ENCODE results near the gene MYO3B. TPM values are rescaled to one million over a fixed set of nuclear protein-coding genes. Genes with fewer than 3 reads are reported as not detected.
A peak's percentile ranks its signal among the peaks of the same experiment; 100 is the strongest.

The MYO3B gene
- total RNA-seq, 1 experiment from 2014 or later = 0.63 TPM

DNA sequence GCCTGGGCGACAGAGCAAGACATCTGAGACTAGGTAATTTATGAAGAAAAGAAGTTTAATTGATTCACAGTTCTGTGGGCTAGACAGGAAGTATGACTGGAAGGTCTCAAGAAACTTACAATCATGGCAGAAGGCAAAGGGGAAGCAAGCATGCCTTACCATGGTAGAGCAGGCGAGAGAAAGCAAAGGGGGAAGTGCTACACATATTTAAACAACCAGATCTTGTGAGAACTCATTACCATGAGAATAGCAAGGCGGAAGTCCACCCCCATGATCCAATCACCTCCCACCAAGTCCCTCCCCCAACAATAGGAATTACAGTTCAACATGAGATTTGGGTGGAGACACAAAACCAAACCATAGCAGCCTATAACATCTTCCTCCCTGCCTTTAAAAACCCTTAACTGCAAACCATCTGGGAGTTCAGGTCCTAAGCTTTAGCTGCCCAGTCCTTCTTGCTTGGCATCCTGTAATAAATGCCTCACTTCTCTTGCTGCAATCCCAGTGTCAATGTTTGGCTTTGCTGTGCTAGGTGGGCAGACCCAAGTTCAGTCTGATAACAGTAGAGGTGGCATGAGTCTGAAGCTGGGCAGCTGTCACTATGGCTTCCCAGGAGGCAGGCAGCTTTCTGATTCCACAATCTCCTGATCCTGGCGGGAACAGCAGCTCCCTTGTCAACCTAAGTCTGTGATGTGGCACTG, 526.0 kb downstream of the MYO3B start:
- no peak overlapping the region for H3T11ph ChIP-seq (ENCODE audit: low read length)
- no peak overlapping the region for H2AK5ac ChIP-seq (ENCODE audit: insufficient read length, low read length)
- peaks cover 5 to 13% of the 10 kb centered on the region in 2 experiments for H3K9me3 Mint-ChIP-seq
- H3K27ac ChIP-seq (ENCODE audit: insufficient read length, low read depth, low read length) = no peak overlapping the region
- no peak overlapping the region for H2BK120ac ChIP-seq (ENCODE audit: low read depth, low read length, poor library complexity, severe bottlenecking)
- no peaks in the 10 kb centered on the region for H4K20me1 ChIP-seq (ENCODE audit: control insufficient read depth, insufficient read depth, insufficient read length)
- TF ChIP-seq, protein P1, sequence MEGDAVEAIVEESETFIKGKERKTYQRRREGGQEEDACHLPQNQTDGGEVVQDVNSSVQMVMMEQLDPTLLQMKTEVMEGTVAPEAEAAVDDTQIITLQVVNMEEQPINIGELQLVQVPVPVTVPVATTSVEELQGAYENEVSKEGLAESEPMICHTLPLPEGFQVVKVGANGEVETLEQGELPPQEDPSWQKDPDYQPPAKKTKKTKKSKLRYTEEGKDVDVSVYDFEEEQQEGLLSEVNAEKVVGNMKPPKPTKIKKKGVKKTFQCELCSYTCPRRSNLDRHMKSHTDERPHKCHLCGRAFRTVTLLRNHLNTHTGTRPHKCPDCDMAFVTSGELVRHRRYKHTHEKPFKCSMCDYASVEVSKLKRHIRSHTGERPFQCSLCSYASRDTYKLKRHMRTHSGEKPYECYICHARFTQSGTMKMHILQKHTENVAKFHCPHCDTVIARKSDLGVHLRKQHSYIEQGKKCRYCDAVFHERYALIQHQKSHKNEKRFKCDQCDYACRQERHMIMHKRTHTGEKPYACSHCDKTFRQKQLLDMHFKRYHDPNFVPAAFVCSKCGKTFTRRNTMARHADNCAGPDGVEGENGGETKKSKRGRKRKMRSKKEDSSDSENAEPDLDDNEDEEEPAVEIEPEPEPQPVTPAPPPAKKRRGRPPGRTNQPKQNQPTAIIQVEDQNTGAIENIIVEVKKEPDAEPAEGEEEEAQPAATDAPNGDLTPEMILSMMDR (conservative IDR thresholded peaks at IDR 0.05) = no peak
- H3K4me1 Mint-ChIP-seq = peaks cover 19 to 20% of the 10 kb centered on the region in 2 experiments
- H3K4me2 ChIP-seq (ENCODE audit: insufficient read depth, insufficient read length, low read length) = no peak overlapping the region
- no peaks in the 10 kb centered on the region; the same call in 1 of the 2 replicates for H3K4me1 ChIP-seq (ENCODE audit: insufficient read depth, low read length)
- no CpG with 5 or more reads among the region's 4 CpGs for WGBS (ENCODE audit: extremely low coverage, insufficient read length, low lambda C conversion rate)
- H3K9me3 ChIP-seq (ENCODE audit: control insufficient read depth, low read depth, low read length) = peaks cover 7% of the 10 kb centered on the region
- H3K4ac ChIP-seq (ENCODE audit: low read depth, low read length) = no peak overlapping the region
- H3K27me3 Mint-ChIP-seq (ENCODE audit: low read depth) = peaks cover 41% of the 10 kb centered on the region
- H3K27ac Mint-ChIP-seq = peak overlapping the region in 1 of 3 experiments; percentile 69; a peak in 1 of 7 replicates
- no peak overlapping the region for H2AFZ ChIP-seq (ENCODE audit: low read length)
- no peak overlapping the region for H4K91ac ChIP-seq (ENCODE audit: insufficient read length, low read depth, low read length)
- H3K27me3 ChIP-seq (ENCODE audit: insufficient read depth, low read length) = peaks cover 3% of the 10 kb centered on the region; the same call in 1 of the 2 replicates
- no peaks in the 10 kb centered on the region for H3K79me1 ChIP-seq (ENCODE audit: insufficient read depth, low read depth, low read length, poor library complexity, severe bottlenecking)
- no peak overlapping the region for H4K8ac ChIP-seq (replicated peaks; ENCODE audit: insufficient read length, low read depth, low read length)
- H2BK12ac ChIP-seq (ENCODE audit: insufficient read length, low read depth, low read length) = no peak overlapping the region
- no peak overlapping the region for H3K9ac ChIP-seq (ENCODE audit: extremely low read depth, insufficient read length, low read length)
- no peaks in the 10 kb centered on the region for H3K79me2 ChIP-seq (ENCODE audit: insufficient read depth, low read length)
- H3K56ac ChIP-seq (ENCODE audit: insufficient read length, low read depth, low read length) = no peak overlapping the region
- H3K14ac ChIP-seq (ENCODE audit: insufficient read depth, low read length) = 0 out of 2 replicates have a peak overlapping the region, but pooled peaks have one; percentile 8
- no peak overlapping the region for H2BK20ac ChIP-seq (ENCODE audit: low read depth, low read length, poor library complexity, severe bottlenecking)
- H2BK5ac ChIP-seq (ENCODE audit: insufficient read length, low read length) = no peak overlapping the region
- no peak overlapping the region for H2BK15ac ChIP-seq (ENCODE audit: low read depth, low read length)
- H4K5ac ChIP-seq (ENCODE audit: insufficient read length, low read depth, low read length) = no peak overlapping the region
- H3K18ac ChIP-seq (ENCODE audit: insufficient read length, low read depth, low read length) = peak overlapping the region; percentile 67
- H3K36me3 Mint-ChIP-seq (ENCODE audit: insufficient read depth in 1 of 3, low read depth in 3 of 3) = peaks cover 5 to 8% (median 5%) of the 10 kb centered on the region in 3 experiments
- H3K23me2 ChIP-seq (ENCODE audit: insufficient read length, low read depth, low read length, poor library complexity, severe bottlenecking) = no peaks in the 10 kb centered on the region
- no peak overlapping the region for H3K23ac ChIP-seq (ENCODE audit: insufficient read length, low read depth, low read length)
- no peak for DNase-seq
- H3K4me3 Mint-ChIP-seq = peak overlapping the region in 1 of 2 experiments; percentile 6; a peak in 2 of 5 replicates

Data from H9 (cell line).